RCC 7860 (cell line): ENCODE measurements around the gene TCF23.
"Not testable (repeated sequence)": the region's sequence is repeated elsewhere in the genome, so short reads cannot be mapped to it uniquely, and the experiment has no call there.

Experiments
- DNase-seq: peaks from one replicate; pipeline ENCODE4 v3.0.0-alpha.2; 2015; ENCODE audit warnings: low spot score
- FAIRE-seq: peaks from 2 replicates; lab custom pipeline; 2012; peaks lifted over from hg19 to GRCh38; lab: Jason Lieb, UNC

TCF23 gene

DNA sequence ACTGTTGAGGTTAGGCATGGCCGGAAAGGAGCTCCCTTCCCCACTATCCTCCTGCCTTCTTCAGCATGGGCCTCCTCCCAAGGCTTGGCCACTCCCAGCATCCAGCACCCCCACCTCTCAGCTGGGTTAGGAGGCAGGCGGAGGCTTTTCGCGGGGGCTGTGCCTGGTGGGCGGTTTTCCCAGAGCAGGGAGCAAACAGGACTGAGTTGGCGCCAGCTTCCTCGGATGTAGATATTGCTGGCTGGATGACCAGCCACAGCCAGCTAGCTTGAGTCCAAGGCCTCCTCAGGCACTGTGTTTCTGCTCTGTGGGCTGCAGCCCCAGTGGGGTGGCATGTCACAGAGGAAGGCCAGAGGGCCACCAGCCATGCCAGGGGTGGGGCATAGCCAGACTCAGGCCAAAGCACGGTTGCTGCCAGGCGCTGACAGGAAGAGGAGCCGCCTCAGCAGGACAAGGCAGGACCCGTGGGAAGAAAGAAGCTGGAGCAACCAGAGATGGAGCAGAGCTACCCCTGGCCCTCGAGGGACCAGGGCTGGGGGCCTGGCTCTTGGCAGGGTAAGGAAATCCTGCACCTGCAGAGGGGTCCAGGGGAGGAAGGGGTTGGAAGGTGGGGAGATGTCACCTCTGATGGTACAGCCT, at the start of gene TCF23:
TCF23 (plus strand) TSS at position 204 of the 639 bp plus-strand sequence; CDS start at position 334, 130 bp downstream.
- FAIRE-seq: no peak

DNA sequence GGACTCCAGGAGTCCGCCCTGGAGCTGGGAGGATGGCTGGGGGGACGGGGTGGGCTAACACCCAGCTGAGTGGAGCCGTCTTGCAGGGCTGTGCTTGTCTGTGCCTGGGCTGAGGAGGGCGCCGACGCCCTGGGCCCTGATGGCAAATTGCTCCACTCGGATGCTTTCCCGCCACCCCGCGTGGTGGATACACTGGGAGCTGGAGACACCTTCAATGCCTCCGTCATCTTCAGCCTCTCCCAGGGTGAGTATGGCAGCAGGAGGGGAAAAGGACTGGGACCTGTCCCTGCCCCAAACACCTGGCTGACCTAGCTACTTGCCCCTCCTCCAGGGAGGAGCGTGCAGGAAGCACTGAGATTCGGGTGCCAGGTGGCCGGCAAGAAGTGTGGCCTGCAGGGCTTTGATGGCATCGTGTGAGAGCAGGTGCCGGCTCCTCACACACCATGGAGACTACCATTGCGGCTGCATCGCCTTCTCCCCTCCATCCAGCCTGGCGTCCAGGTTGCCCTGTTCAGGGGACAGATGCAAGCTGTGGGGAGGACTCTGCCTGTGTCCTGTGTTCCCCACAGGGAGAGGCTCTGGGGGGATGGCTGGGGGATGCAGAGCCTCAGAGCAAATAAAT, 49.4 kb upstream of the TCF23 start:
- no peak for FAIRE-seq

More for the DNA sequence above, at the start of gene TCF23:
- no peak for DNase-seq

DNA sequence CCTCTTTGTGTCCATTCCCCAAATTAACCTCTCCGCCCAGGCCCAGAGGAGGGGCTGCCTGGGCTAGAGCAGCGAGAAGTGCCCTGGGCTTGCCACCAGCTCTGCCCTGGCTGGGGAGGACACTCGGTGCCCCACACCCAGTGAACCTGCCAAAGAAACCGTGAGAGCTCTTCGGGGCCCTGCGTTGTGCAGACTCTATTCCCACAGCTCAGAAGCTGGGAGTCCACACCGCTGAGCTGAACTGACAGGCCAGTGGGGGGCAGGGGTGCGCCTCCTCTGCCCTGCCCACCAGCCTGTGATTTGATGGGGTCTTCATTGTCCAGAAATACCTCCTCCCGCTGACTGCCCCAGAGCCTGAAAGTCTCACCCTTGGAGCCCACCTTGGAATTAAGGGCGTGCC, 48.8 kb upstream of the TCF23 start:
- FAIRE-seq (no peak), DNase-seq (no peak)

More for the DNA sequence above, 49.4 kb upstream of the TCF23 start:
- DNase-seq: no peak

DNA sequence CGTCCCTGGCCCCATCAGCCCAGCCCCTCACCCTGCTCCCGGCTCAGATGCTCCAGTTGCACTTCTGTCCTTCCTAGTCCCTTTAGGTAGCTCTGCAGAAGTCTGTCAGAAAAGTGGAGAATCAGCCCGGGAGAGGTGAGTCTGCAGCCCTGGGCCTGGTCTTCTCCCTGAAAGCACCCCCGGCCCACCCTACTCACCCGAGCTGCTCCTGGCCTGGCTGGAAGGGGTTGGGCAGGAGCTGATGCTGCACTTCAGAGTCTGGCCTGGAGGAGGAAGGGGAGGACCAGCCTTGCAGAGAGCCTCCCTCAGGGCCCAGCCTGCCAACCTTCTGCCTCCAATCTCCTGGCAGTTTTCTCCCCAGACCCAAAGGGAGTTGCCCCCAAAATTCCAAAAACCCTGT, 46.5 kb upstream of the TCF23 start:
- DNase-seq: no peak
- no peak for FAIRE-seq

DNA sequence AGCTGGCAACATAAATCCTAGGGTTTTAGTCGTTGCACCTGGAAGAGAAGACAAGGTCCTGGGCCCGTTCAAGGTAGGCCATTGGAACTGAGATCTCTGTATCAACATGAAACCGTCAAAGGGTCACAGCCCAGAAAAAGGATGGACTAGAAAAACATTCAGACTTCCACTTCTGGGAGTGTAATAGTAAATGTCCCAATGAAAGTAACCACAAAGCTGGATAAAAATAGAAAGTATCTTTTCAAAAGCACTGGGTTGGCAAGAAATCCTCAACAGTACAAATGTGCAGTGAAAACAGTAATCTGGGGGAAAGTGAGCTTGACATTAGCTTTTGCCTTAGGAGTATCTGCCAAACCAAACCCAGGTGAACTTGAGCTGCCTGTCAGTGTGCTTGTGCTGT, 42.8 kb upstream of the TCF23 start:
- FAIRE-seq (no peak), DNase-seq (no peak)

DNA sequence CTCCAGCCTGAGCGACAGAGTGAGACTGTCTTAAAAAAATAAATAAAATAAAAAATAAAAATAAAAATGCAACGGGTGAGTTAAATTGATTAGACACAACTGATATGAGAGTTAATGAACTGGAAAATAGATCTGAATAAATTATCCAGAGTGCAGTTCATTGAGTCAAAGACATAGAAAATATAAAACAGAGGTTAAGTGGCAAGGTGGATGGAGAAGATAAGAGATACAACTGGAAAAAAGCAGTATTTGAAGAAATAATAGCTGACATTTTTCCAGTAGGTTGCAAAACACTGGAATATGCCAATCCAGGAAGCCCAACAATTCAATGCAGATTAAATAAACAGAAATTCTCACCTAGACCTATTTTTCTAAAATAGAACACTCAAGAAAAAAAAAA, 40.6 kb upstream of the TCF23 start:
- no peak for FAIRE-seq
- DNase-seq: no peak

DNA sequence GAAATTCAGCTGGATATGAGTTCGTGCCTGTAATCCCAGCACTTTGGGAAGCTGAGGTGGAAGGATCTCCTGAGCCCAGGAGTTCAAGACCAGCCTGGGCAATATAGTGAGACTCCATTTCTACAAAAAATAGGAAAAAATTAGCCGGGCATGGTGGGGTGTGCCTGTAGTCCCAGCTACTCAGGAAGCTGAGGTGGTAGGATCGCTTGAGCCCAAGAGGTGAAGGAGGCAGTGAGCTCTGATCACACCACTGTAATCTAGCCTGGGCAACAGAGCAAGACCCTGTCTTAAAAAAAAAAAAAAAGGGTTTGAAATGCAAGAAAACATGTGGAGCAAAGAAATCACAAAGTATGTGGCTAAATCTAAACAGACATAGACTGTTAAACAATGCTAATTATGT, 39.7 kb upstream of the TCF23 start:
- FAIRE-seq (no peak), DNase-seq (no peak)

DNA sequence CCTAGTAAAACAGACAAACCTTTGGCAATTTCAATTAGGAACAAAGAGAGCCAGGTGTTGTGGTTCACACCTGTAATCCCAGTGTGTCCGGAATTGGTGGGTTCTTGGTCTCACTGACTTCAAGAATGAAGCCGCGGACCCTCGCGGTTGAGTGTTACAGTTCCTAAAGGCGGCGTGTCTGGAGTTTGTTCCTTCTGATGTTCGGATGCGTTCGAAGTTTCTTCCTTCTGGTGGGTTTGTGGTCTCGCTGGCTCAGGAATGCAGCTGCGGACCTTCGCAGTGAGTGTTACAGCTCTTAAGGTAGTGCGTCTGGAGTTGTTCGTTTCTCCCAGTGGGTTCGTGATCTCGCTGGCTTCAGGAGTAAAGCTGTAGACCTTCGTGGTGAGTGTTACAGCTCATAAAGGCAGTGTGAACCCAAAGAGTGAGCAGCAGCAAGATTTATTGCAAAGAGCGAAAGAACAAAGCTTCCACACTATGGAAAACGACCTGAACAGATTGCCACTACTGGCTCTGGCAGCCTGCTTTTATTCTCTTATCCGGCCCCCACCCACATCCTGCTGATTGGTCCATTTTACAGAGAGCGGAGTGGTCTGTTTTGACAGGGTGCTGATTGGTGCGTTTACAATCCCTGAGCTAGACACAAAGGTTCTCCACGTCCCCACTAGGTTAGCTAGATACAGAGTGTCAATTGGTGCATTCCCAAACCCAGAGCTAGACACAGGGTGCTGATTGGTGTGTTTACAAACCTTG, 38.0 kb upstream of the TCF23 start:
- not testable (repeated sequence) for DNase-seq, FAIRE-seq

DNA sequence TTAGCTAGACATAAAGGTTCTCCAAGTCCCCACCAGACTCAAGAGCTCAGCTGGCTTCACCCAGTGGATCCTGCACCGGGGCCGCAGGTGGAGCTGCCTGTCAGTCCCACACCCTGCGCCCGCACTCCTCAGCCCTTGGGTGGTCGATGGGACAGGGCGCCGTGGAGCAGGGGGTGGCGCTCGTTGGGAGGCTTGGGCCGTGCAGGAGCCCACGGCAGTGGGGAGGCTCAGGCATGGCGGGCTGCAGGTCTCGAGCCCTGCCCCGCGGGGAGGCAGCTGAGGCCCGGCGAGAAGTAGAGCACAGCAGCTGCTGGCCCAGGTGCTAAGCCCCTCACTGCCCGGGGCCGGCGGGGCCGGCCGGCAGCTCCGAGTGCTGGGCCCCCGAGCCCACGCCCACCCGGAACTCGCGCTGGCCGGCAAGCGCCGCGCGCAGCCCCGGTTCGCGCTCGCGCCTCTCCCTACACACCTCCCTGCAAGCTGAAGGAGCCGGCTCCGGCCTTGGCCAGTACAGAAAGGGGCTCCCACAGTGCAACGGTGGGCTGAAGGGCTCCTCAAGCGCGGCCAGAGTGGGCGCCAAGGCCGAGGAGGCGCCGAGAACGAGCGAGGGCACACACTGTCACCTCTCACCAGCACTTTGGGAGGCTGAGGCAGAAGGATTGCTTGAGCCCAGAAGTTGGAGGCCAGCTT, 37.3 kb upstream of the TCF23 start:
- DNase-seq, FAIRE-seq: not testable (repeated sequence)

DNA sequence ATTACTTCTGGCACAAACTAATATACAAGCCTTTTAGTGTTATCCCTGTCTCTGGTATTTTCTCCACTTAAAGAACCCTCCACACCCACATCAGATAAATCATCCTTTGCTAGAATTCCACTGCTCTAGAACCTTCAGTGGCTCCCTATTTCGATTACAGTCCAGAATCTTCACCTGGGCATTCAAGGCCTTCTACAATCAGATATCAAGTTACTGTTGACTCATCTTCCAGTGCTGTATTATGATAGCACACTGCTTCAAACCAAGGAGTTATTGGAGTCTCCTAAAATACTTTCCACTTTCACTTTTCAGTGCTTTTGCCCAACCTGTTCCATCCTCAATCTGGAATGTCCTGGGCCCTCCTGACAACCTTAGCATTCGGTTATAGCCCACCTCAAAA, 33.3 kb upstream of the TCF23 start:
- DNase-seq (no peak), FAIRE-seq (no peak)

DNA sequence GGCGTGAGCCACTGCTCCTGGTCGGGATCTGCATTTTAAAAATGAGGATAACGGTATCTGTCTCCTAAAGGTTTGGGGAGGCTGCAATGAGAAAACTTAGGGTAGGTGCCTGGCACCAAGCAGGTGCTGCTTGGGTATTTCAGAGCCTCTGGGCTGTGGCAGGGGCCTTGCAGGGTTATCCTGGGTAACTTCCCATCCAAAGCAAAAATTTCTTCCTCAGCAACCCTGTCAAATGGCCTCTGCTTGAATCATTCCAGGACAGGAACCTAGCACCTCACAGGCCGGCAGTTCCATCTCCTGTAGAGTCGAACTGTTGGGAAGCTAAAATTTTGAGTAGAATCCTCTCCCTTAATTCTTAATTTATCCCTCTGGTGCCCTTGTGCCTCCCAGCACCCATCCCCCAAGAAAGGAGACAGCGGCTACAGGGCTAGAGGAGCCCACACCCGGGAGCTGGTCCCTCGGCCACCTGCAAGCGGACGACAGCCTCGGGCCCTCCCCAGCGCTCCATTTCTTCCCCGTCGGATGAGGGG, 30.7 kb upstream of the TCF23 start:
- FAIRE-seq: no peak
- no peak for DNase-seq

DNA sequence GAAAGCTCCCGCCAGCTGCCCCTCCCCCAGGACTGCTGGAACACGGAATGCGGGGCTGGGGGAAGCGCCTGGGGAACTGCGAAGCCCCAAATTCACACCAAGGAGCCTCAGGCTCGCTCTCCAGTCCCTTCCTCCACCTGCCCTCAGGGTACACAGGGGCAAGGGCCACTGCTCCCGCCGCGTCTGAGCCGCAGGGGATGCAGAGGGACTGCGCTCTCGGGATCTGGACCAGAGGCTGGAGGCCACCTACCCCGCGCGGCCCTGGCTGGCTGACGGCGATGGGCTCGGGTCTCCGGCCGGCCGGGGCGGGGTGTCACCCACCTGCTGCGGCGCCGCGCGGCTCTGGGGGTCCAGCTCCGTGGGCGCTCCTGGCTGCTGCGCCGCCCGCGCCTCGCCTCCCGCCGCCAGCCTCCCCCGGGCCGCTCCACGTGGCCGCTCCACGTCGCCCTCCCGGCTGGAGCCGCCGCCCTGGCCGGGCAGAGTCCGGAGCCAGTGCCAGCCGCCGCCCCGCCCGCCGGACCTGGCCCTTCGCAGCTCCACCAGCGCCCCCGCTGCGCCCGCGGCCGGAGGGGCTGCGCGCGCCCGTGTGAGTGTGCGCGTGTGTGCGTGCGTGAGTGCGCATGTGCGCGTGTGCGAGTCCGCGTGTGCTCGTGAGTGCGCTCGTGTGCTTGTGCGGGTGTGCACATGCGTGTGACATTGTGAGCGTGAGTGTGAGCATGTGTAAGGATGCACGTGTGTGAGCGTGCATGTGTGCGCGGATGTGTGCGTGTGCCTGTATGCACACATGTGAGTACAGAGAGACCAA, 30.1 kb upstream of the TCF23 start, which contains the start of gene CGREF1:
CGREF1 (minus strand) TSS at position 604 of the 805 bp plus-strand sequence. CDS start 14,762 bp downstream, outside the sequence.
- no peak for DNase-seq
- FAIRE-seq: no peak

DNA sequence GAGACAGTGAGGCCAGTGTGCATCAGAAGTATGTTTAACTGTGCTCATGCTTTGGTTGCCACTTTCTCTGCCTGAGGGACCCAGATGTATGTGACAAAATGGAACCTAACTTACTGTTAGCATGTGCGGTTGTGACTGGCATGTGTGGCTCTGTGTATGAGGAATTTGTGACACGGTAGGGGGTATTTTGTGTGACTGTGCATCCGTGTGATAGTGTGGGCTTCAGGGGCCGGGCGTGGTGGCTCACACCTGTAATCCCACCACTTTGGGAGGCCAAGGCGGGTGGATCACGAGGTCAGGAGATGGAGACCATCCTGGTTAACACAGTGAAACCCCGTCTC, 29.5 kb upstream of the TCF23 start:
- DNase-seq, FAIRE-seq: not testable (repeated sequence)

DNA sequence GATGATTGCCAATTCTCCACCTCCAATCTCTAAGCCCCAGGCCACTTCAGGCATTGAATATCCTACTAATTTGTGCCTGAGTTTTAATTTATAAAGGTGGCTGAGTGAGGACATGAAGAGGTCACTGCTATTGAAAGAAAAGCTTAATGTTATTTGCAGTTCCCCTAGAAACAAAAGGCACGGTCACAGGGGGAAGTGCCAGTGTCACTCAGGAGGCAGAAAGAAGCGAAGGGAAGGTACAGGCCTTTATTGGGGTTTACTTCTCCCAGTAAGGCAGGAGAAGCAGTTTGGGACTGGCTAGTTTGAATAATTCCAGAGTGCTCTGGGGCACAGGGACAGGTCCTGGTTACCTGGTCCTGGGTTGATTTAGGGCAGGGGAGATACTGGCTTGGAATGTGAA, 26.9 kb upstream of the TCF23 start:
- DNase-seq: no peak
- FAIRE-seq: no peak

DNA sequence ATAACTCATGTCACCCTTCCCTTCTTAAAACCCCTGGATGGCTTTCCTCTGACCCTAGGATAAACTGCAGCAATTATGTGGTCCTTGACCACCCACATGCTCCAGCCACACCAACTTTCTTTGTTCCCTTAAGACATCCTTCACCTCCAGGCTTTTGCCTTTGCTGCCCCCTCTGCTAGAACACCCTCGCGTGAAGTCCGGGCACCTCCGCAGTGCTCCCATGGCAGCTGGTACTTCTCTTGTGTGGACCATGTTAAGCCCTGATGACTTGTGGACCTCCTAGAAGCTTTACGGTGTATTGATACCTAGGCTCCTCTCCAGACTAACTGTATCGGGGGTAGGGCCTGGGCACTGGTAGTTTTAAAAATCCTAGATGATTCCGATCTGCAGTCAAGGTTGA, 26.0 kb upstream of the TCF23 start:
- DNase-seq (no peak), FAIRE-seq (no peak)

DNA sequence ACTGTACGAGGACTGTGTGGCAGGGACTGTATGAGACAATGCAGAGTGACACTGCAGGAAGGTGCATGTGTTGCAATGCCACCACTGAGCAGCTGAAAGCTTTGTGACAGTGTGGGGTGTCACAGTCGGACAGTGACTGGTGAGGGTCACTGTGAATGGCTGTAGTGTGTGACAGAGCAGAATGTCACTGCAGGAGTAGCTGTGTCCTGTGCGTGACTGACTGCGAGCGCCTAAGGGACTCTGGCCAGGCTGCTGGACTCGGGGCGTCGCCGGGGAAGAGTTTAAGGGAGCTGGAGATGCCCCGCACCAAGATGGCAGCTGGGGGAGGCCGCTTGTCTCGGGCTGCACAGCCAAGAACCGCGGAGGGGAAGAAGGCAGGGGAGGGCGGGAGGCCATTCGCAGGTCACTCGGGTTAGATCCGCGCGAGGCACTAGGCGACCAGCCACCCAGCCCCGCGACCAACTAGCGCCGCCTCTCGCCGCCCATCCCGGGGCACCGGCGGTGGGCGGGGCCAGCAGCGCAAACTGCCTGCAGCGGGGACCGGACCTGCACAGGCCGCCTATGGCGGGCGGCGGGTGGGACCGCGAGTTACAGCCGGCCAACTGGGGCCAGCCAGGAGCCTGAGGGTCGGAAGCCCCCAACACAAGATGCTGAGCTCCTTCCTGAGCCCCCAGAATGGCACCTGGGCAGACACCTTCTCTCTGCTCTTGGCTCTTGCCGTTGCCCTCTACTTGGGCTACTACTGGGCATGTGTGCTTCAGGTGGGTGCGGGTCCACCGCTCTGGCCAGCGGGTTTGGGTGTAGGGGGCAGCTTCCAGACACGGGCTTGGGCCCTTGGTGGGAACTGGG, 25.3 kb upstream of the TCF23 start, which contains the start of gene ABHD1:
ABHD1 (plus strand) TSS at position 514 of the 849 bp plus-strand sequence; CDS start at position 648, 134 bp downstream.
- FAIRE-seq: no peak

DNA sequence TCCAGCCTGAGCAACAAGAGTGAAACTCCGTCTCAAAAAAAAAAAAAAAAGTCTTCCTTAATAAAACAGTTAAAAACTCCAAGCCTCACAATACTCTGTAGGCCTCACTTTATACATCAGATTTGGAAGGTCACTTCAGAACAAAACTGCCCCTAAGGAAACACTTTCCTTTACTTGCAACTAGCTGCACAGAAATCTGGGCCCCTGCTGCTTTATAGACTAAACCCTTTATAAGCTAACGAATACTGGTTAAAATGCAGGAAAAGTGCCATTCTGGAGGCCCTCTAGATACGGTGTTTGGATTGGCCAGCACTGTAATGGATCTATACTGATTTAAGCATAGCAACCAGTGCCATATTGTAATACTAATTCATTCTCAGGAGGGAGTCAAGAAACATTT, 23.7 kb upstream of the TCF23 start:
- DNase-seq: no peak
- no peak for FAIRE-seq

More for the DNA sequence above, 25.3 kb upstream of the TCF23 start, which contains the start of gene ABHD1:
- DNase-seq: no peak

DNA sequence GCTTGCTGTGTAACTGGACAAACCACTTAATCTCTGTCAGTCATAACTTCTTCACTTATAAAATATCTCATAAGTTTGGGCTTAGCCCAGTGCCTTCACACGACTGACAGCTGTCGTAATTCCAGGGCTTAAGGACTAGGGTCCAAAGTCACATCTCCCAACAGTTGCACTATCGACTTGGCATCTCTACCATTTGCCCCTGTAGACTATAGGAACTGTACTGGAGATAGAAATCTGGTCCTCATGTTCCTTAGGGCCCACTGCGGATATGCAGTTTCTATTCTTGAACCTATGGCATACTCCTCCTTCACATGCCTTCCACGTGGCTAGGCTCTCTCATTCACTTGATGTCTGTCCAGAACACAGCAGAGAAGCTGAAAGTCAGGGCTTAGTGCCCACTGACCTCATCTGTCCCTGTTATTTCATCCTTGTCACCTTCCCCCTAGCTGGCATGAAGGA, 22.5 kb upstream of the TCF23 start:
- FAIRE-seq (no peak), DNase-seq (no peak)
